ENCODE results near the gene SYT11.
"Not testable (repeated sequence)": the region's sequence is repeated elsewhere in the genome, so short reads cannot be mapped to it uniquely, and the experiment has no call there.

Gene SYT11

GRCh38 chr1:155884982-155885381 lies 25.6 kb downstream of the SYT11 start:
- DNase-seq (ENCODE audit: extremely low read depth, low read depth): no peak
- no peak overlapping the region for H3K4me3 ChIP-seq (replicated peaks; ENCODE audit: low read depth, low read length)
- no peak for TF ChIP-seq CTCF (IDR thresholded peaks at IDR 0.05; ENCODE audit: low read depth, low read length, missing control alignments)

- H3K4me3 ChIP-seq (replicated peaks; ENCODE audit: low read depth, low read length): no peak overlapping the region
- no peak for TF ChIP-seq CTCF (IDR thresholded peaks at IDR 0.05; ENCODE audit: low read depth, low read length, missing control alignments)
- no peak for DNase-seq (ENCODE audit: extremely low read depth, low read depth)
Measured at GRCh38 chr1:155888481-155888880, 29.1 kb downstream of the SYT11 start.

- no peak overlapping the region for H3K4me3 ChIP-seq (replicated peaks; ENCODE audit: low read depth, low read length)
- TF ChIP-seq CTCF (IDR thresholded peaks at IDR 0.05; ENCODE audit: low read depth, low read length, missing control alignments): no peak
- DNase-seq (ENCODE audit: extremely low read depth, low read depth): no peak
Measured at GRCh38 chr1:155889566-155889965, 30.2 kb downstream of the SYT11 start.

- TF ChIP-seq CTCF (IDR thresholded peaks at IDR 0.05; ENCODE audit: low read depth, low read length, missing control alignments): no peak
- no peak for DNase-seq (ENCODE audit: extremely low read depth, low read depth)
Measured at GRCh38 chr1:155890251-155890650, 30.9 kb downstream of the SYT11 start.

GRCh38 chr1:155892796-155893195 lies 33.4 kb downstream of the SYT11 start:
- no peak for TF ChIP-seq CTCF (IDR thresholded peaks at IDR 0.05; ENCODE audit: low read depth, low read length, missing control alignments)
- DNase-seq (ENCODE audit: extremely low read depth, low read depth): peak; percentile 60
- H3K4me3 ChIP-seq (replicated peaks; ENCODE audit: low read depth, low read length): no peak overlapping the region

More at GRCh38 chr1:155890251-155890650, 30.9 kb downstream of the SYT11 start:
- H3K4me3 ChIP-seq (replicated peaks; ENCODE audit: low read depth, low read length): no peak overlapping the region

- DNase-seq (ENCODE audit: extremely low read depth, low read depth): peak; percentile 79
- H3K4me3 ChIP-seq (replicated peaks; ENCODE audit: low read depth, low read length): no peak overlapping the region
- TF ChIP-seq CTCF (IDR thresholded peaks at IDR 0.05; ENCODE audit: low read depth, low read length, missing control alignments): no peak
Measured at GRCh38 chr1:155893389-155894142, 34.2 kb downstream of the SYT11 start.

- DNase-seq (ENCODE audit: extremely low read depth, low read depth); H3K4me3 ChIP-seq (replicated peaks; ENCODE audit: low read depth, low read length): not testable (repeated sequence)
Measured at GRCh38 chr1:155895617-155896016, 36.2 kb downstream of the SYT11 start.

- DNase-seq (ENCODE audit: extremely low read depth, low read depth); H3K4me3 ChIP-seq (replicated peaks; ENCODE audit: low read depth, low read length): not testable (repeated sequence)
Measured at GRCh38 chr1:155896476-155896875, 37.1 kb downstream of the SYT11 start.
